PC-3 (cell line): ENCODE data around the gene SLC8A1.

Experiments
- EZH2 ChIP-seq: fragments of 300-600 bp; sonication (generic); IDR thresholded peaks from one replicate; pipeline ENCODE4 v1.6.1; 2017; ENCODE audit warnings: antibody characterized with exemption, mild to moderate bottlenecking, low read length; ENCODE audit not compliant: unreplicated experiment
- TF ChIP-seq, protein P1 (sequence below): fragments of 300-600 bp; sonication (generic); conservative IDR thresholded peaks from 2 replicates; pipeline ENCODE4 v1.5.1; 2017; ENCODE audit warnings: antibody characterized with exemption, low read depth, mild to moderate bottlenecking, low read length

DNA sequence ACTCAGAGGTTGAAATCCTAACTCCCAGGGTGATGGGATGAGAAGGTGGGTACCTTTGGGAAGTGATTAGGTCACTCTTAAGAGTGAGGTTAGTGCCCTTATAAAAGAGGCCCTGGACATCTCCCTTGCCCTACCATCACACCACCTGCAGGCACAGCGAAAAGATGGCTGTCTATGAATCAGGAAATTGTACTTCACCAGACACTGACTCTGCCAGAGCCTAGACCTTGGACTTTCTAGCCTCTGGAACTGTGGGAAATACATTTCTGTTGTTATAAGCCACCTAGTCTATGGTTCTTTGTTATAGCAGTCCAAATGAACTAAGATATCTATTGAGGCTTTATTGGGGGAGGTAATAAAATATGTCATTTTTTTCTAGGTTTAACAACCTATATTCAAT is 203.6 kb downstream of the SLC8A1 start:
- TF ChIP-seq, protein P1, sequence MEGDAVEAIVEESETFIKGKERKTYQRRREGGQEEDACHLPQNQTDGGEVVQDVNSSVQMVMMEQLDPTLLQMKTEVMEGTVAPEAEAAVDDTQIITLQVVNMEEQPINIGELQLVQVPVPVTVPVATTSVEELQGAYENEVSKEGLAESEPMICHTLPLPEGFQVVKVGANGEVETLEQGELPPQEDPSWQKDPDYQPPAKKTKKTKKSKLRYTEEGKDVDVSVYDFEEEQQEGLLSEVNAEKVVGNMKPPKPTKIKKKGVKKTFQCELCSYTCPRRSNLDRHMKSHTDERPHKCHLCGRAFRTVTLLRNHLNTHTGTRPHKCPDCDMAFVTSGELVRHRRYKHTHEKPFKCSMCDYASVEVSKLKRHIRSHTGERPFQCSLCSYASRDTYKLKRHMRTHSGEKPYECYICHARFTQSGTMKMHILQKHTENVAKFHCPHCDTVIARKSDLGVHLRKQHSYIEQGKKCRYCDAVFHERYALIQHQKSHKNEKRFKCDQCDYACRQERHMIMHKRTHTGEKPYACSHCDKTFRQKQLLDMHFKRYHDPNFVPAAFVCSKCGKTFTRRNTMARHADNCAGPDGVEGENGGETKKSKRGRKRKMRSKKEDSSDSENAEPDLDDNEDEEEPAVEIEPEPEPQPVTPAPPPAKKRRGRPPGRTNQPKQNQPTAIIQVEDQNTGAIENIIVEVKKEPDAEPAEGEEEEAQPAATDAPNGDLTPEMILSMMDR, result no peak
- TF ChIP-seq EZH2, result no peak
